ENCODE data around the gene L3MBTL1. TPM values are rescaled to one million over a fixed set of nuclear protein-coding genes. Genes with fewer than 3 reads are reported as not detected.

L3MBTL1 gene
- total RNA-seq, 4 donors from 2014 or later = 10.9 to 152 (median 23.1) TPM

DNA sequence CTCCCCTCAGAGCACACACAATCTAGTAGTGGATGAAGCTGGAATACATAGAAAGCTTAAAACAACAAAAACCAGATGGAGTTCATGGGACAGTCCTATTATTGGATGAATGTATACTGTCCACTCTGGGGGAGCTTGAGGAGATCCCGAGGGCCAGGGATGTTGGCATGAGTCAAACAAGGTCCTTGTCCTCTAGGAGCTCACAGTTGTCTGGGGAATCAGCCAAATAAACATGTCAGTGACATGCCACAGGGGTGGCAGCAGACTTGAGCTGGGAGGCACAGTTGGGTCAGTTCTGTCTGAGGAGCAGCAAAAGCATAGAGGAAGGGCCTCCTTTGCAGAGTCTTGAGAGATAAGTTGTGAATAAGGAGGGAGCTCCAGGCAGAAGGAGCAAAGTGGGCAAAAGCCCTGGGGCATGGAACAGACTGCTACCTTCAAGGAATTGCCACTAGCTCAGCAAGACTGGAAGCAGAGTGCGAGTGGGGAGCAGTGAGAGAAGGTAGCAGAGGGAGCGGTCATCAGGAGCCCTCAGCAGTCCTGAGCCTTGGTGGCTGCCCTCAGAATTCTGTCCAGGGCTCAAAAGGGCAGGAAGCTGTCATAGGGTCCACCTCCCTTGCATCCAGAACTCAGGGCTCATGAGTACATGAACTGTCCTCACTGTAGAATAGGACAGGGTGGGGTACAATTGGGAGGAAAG is 22.1 kb downstream of the L3MBTL1 start:
- Histone ChIP-seq H3K27me3 (no peaks in the 10 kb centered on the region), H3K36me3 (no peaks in the 10 kb centered on the region), H3K9me3 (no peaks in the 10 kb centered on the region), H3K27ac (no peak overlapping the region), H3K4me3 (no peak overlapping the region), H3K4me1 (no peaks in the 10 kb centered on the region)
- intact Hi-C loops (cut with DNase I; ENCODE audit: low total_unique reads) = no loop called here
- in situ Hi-C loops (cut with MboI; ENCODE audit: low pct_ligation_motif_present in 1 of 4, low pct_unique_long_range_greater_than_20kb in 1 of 4, low sequenced_read_pairs in 3 of 4) = loop anchor here in 3 of 4 donors (10.0 to 25.0 kb wide), 3 partner anchors 155 to 558 kb away; no protein-coding TSS in a partner anchor
- no peak for DNase-seq
- TF ChIP-seq CTCF (IDR thresholded peaks at IDR 0.05) (no peak), POLR2AphosphoS5 (IDR thresholded peaks at IDR 0.05) (no peak), EP300 (IDR thresholded peaks at IDR 0.05; ENCODE audit: low read depth) (no peak), POLR2A (IDR thresholded peaks at IDR 0.05) (no peak)
- WGBS, 2 donors (ENCODE audit: low coverage in 1 of 2) = 63 to 81% methylated on average over 2 to 3 of the region's 3 CpGs

DNA sequence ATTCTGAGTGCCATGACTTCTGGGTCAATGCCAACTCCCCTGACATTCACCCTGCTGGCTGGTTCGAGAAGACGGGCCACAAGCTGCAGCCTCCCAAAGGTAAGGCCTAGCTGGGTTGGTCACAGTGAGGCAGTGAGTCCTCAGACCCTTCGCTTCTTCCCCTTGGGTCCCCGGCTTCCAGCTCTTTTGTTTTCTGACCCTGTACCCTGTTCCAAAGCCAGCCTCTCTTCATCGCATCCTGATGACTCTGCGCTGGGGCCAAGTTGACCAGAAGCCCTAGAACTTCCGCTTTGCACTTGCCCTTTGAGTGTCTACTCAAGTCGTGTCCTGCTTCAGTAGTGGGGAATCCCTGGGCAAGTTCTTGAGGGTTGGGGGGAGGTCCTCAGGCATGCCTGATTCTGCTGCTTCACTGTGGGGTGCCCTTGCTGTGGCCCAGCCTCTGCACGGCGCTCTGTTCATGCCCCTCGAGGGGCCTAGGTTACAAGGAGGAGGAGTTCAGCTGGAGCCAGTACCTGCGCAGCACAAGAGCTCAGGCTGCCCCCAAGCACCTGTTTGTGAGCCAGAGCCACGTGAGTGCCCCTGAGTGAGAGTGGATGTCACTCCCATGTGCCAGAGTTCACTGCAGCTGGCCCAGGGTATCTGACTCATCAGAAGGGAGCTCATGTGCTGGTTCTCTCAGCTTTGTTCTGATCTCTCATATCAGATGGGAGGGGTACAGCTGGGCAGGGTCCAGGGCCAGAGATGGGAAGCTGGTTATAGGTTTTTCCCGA is 23.0 kb downstream of the L3MBTL1 start:
- no peak overlapping the region for H3K4me3 ChIP-seq
- in situ Hi-C loops (cut with MboI; ENCODE audit: low pct_ligation_motif_present in 1 of 4, low pct_unique_long_range_greater_than_20kb in 1 of 4, low sequenced_read_pairs in 3 of 4) (loop anchor here in 3 of 4 donors (10.0 to 25.0 kb wide), 3 partner anchors 154 to 557 kb away; no protein-coding TSS in a partner anchor), intact Hi-C loops (cut with DNase I; ENCODE audit: low total_unique reads) (no loop called here)
- no peak for DNase-seq
- no peaks in the 10 kb centered on the region for H3K36me3 ChIP-seq
- H3K27me3 ChIP-seq = no peaks in the 10 kb centered on the region
- H3K27ac ChIP-seq = no peak overlapping the region
- H3K4me1 ChIP-seq = no peaks in the 10 kb centered on the region
- TF ChIP-seq POLR2A (IDR thresholded peaks at IDR 0.05) (no peak), CTCF (IDR thresholded peaks at IDR 0.05) (no peak), EP300 (IDR thresholded peaks at IDR 0.05; ENCODE audit: low read depth) (no peak)
- 82 to 88% methylated on average over 6 to 14 of the region's 14 CpGs for WGBS, 2 donors (ENCODE audit: low coverage in 1 of 2)
- no peaks in the 10 kb centered on the region for H3K9me3 ChIP-seq

DNA sequence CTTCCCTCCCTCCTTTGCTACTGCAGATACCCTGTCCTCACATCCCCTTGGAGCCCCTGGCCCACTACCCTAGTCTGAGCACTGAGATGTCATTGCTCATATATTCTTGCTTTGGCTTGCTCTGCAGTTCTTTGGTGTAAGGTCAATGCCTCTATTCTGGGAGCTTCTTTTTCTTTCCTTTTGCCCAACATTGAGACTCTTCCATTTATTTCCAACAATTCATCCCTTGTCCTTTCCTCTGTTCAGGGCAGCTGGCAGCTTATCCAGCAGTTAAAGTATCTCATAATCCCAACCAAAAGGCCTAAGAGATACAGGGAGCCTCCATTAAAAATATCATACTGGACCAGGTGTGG is 23.6 kb downstream of the L3MBTL1 start:
- in situ Hi-C loops (cut with MboI; ENCODE audit: low pct_ligation_motif_present in 1 of 4, low pct_unique_long_range_greater_than_20kb in 1 of 4, low sequenced_read_pairs in 3 of 4) (loop anchor here in 3 of 4 donors (10.0 to 25.0 kb wide), 3 partner anchors 154 to 556 kb away; no protein-coding TSS in a partner anchor), intact Hi-C loops (cut with DNase I; ENCODE audit: low total_unique reads) (no loop called here)
- TF ChIP-seq EP300 (IDR thresholded peaks at IDR 0.05; ENCODE audit: low read depth) (no peak), POLR2A (IDR thresholded peaks at IDR 0.05) (no peak), CTCF (IDR thresholded peaks at IDR 0.05) (no peak), POLR2AphosphoS5 (IDR thresholded peaks at IDR 0.05) (no peak)

GRCh38 chr20:43532416-43533055 is 25.0 kb downstream of the L3MBTL1 start:
- 94% methylated on average over 9 of the region's 9 CpGs; no CpG with 5 or more reads in 1 of the 2 donors for WGBS, 2 donors (ENCODE audit: low coverage in 1 of 2)
- in situ Hi-C loops (cut with MboI; ENCODE audit: low pct_ligation_motif_present in 1 of 4, low pct_unique_long_range_greater_than_20kb in 1 of 4, low sequenced_read_pairs in 3 of 4) = loop anchor here in 3 of 4 donors (10.0 to 25.0 kb wide), 3 partner anchors 152 to 555 kb away; no protein-coding TSS in a partner anchor

More for the DNA sequence above, 23.6 kb downstream of the L3MBTL1 start:
- Histone ChIP-seq H3K9me3 (no peaks in the 10 kb centered on the region), H3K27me3 (no peaks in the 10 kb centered on the region), H3K4me3 (no peak overlapping the region), H3K27ac (no peak overlapping the region), H3K4me1 (no peaks in the 10 kb centered on the region), H3K36me3 (no peaks in the 10 kb centered on the region)
- no peak for DNase-seq

More at GRCh38 chr20:43532416-43533055, 25.0 kb downstream of the L3MBTL1 start:
- intact Hi-C loops (cut with DNase I; ENCODE audit: low total_unique reads) = no loop called here
- Histone ChIP-seq H3K9me3 (no peaks in the 10 kb centered on the region), H3K4me3 (no peak overlapping the region), H3K27me3 (no peaks in the 10 kb centered on the region), H3K27ac (no peak overlapping the region), H3K36me3 (no peaks in the 10 kb centered on the region), H3K4me1 (no peaks in the 10 kb centered on the region)
- no peak for DNase-seq
- TF ChIP-seq POLR2A (IDR thresholded peaks at IDR 0.05) (no peak), CTCF (IDR thresholded peaks at IDR 0.05) (no peak), EP300 (IDR thresholded peaks at IDR 0.05; ENCODE audit: low read depth) (no peak), POLR2AphosphoS5 (IDR thresholded peaks at IDR 0.05) (no peak)
